LoVo (cell line): ENCODE results near the gene USH1C.

Source experiments
- DNase-seq: peaks from one replicate; pipeline ENCODE4 v3.0.0-alpha.2; 2016; ENCODE audit warnings: low spot score

Gene USH1C

GRCh38 chr11:17570034-17570433 is 25.8 kb upstream of the USH1C start:
- no peak for DNase-seq

- no peak for DNase-seq
Observed at GRCh38 chr11:17568944-17569343, 24.7 kb upstream of the USH1C start.

GRCh38 chr11:17564687-17565042 is 20.4 kb upstream of the USH1C start:
- no peak for DNase-seq

GRCh38 chr11:17563961-17564686 is 19.9 kb upstream of the USH1C start:
- no peak for DNase-seq

GRCh38 chr11:17563231-17563646 is 19.0 kb upstream of the USH1C start:
- DNase-seq, result no peak

- DNase-seq, result no peak
Observed at GRCh38 chr11:17561526-17561925, 17.3 kb upstream of the USH1C start.

GRCh38 chr11:17561111-17561415 is 16.8 kb upstream of the USH1C start:
- DNase-seq, result no peak

- DNase-seq, result no peak
Observed at GRCh38 chr11:17560281-17561110, 16.3 kb upstream of the USH1C start.

- DNase-seq, result no peak
Observed at GRCh38 chr11:17559341-17560087, 15.3 kb upstream of the USH1C start.

GRCh38 chr11:17558916-17559315 is 14.7 kb upstream of the USH1C start:
- DNase-seq, result no peak

- no peak for DNase-seq
Observed at GRCh38 chr11:17558025-17558780, 14.0 kb upstream of the USH1C start.

- DNase-seq, result no peak
Observed at GRCh38 chr11:17556999-17557398, 12.8 kb upstream of the USH1C start.

GRCh38 chr11:17554487-17554886 is 10.3 kb upstream of the USH1C start:
- no peak for DNase-seq

GRCh38 chr11:17553249-17553546 is 9.0 kb upstream of the USH1C start:
- DNase-seq, result no peak

GRCh38 chr11:17552392-17553248 is 8.4 kb upstream of the USH1C start:
- no peak for DNase-seq

GRCh38 chr11:17552041-17552355 is 7.8 kb upstream of the USH1C start:
- no peak for DNase-seq

GRCh38 chr11:17551347-17552040 is 7.3 kb upstream of the USH1C start:
- no peak for DNase-seq

- DNase-seq, result no peak
Observed at GRCh38 chr11:17550450-17551346, 6.5 kb upstream of the USH1C start.

GRCh38 chr11:17548444-17548843 is 4.2 kb upstream of the USH1C start:
- DNase-seq, result no peak

- no peak for DNase-seq
Observed at GRCh38 chr11:17547932-17548331, 3.7 kb upstream of the USH1C start.
